ENCODE results near the gene TLR9.
"Not testable (repeated sequence)": the region's sequence is repeated elsewhere in the genome, so short reads cannot be mapped to it uniquely, and the experiment has no call there.

TLR9 gene

DNA sequence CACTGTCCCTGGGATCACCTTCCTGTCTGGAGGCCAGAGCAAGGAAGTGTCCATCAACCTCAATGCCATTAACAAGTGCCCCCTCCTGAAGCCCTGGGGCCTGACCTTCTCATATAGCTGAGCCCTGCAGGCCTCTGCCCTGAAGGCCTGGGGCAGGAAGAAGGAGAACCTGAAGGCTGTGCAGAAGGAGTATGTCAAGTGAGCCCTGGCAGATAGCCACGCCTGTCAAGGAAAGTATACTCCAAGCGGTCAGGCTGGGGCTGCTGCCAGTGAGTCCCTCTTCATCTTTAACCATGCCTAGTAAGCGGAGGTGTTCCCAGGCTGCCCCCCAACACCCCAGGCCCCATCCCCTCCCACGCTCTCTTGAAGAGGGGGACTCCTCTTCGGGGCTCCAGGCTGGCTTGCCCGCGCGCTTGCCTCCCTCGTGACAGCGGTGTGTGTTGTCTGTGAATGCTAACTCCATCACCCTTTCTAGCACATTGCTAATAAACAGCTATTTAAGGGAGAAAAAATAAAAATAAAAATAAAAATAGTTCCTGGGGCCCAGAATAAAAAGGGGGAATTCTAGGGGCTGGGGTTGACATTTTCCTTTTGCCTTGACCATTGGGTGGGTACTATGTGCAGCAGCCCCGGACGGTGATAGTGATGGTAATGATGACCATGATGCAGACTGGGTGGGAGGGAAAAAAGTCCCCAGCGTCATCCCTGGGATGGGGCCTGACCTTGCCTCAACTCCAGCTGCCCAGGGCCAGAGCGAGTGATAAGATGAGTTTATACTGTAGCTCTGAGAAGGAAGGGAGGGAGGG lies 30.8 kb downstream of the TLR9 start:
- no peak for DNase-seq

GRCh38 chr3:52193065-52193464 lies 32.4 kb downstream of the TLR9 start:
- no peak for DNase-seq

DNA sequence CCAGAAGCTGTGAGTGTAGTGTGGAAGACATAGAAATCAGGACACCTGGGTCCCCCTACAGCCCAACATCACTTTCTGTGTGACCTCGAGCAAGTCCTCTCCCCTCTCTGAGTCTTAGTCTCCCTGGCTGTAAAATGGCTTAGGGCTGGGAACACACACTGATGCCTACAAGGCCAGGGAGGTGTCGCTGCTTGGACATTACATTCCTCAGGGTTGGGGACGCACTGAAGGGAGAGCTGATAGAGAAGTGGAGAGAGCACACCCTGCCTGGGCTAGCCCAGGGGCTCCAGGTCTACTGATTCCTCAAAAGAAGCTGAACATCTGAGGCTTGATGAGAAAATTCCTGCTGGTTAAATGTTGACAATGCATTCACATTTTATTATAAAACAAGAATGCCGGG lies 33.8 kb downstream of the TLR9 start:
- no peak for DNase-seq

DNA sequence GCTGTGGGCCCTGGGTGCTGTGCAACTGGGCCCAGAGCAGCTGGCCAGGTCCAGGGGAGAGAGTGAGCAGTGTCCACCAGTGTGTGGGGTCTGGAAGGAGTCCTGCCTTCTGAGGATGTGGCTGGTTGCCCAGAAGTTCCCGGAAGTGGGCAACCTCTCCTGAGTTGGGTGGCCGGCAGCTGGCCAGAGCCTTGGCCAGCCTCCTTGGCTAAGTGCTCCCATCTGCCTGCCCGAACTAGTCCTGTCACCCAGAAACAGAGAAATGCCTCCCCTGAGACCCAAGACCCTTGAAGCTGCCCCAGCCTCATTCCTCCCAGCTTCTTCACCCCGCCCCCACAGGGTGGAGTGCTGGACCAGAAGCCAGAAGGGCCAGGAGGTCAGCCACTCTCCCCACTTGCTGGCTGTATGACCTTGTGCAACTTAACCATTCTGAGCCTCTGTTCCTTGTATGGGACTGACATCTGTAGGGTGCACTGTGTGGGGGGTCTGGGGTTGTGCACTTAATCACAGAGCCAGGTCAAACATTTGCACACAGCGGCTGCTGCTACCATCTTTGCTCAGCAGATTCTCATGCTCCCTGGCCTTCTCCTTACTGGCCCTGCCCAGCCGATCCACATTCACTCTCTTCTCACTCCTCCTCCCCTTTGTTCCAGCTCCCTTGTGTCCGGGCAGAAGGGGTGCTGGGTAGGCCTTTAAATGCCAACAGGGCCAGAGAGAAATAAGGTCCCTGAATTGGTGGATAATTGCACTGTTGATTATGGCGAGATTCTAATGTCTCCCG lies 35.0 kb downstream of the TLR9 start:
- no peak for DNase-seq

- DNase-seq: no peak
These were observed 36.9 kb downstream of the TLR9 start for GRCh38 chr3:52188556-52188955.

DNA sequence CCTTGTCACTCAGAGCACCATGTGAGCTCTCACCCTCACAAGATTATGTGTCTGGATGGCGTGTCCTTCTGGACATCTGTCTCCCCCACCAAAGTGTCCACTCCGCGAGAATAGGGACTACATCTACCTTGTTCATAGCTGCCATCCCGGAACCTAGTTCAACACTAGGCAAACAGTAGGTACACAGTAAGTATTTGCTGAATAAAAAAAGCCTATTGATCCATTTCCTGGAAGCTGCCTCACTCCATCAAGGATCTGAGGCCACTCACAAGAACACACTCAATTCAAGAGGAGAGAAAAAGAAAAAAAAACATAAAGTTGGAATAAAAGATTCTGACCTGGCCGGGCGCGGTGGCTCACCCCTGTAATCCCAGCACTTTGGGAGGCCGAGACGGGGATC lies 38.7 kb downstream of the TLR9 start:
- DNase-seq: no peak

- no peak for DNase-seq
These were observed 39.6 kb downstream of the TLR9 start for GRCh38 chr3:52185837-52186236.

GRCh38 chr3:52185311-52185710 lies 40.1 kb downstream of the TLR9 start:
- no peak for DNase-seq

GRCh38 chr3:52184690-52185089 lies 40.8 kb downstream of the TLR9 start:
- DNase-seq: no peak

GRCh38 chr3:52183786-52184445 lies 41.5 kb downstream of the TLR9 start:
- DNase-seq: peak in 1 of 3 experiments; percentile 40

- DNase-seq: no peak
These were observed 42.8 kb downstream of the TLR9 start for GRCh38 chr3:52182691-52183090.

DNA sequence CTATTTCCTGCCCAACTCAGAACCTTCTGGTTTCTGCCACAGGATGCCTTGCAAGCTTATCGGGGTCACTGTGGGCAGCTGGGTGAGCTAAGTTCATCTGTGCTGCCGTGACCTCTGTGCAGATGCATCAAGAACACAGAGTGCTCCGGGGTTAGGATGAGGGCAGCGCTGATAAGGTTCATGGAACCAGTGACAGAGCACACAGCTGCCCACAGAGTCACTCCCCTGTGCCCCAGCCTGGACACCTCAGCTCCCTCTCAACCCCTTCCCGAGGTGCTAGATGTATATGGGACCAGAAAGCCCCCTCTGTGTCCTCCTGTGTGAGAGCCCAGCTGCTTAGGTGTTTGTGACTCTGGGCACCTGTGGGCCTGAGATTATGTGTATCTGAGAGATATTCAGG lies 43.2 kb downstream of the TLR9 start:
- DNase-seq: no peak

- DNase-seq: no peak
These were observed 43.9 kb downstream of the TLR9 start for GRCh38 chr3:52181543-52181942.

DNA sequence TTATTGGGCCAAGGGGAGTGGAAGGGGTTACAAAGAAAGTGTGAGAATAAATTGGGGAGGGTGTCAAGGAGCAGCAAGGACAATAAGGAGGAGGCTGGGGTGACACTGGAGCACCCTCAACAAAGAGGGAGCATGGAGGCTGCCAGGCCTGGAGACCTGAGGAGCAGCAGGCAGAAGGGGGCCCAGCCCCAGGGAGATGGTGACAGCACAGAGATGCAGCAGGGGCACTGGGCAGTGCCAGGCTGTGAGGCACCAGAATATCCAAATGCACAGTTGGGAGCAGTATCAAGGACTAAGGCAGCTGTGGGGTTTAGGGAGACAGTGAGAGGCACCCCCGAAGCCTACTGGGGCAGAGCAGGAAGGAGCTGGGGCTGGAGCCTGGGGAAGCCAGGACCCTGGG lies 46.9 kb downstream of the TLR9 start:
- no peak for DNase-seq

DNA sequence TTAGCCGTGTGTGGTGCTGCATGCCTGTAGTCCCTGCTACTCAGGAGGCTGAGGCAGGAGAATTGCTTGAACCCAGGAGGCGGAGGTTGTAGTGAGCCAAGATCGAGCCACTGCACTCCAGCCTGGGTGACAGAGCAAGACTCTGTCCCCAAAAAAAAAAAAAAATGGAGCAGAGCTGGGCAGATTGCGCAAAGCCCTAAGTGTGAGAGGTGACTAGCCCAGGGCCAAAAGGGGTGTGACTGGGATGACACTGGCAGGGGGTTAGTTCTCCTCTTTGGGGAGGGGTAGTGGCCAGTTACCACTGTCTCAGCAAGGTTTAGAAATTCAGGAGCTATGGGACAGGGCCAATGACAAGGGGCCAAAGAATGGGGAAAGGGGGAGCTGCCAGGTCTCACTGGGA lies 47.3 kb downstream of the TLR9 start:
- not testable (repeated sequence) for DNase-seq

- DNase-seq: no peak
These were observed 47.8 kb downstream of the TLR9 start for GRCh38 chr3:52177701-52178042.

- peak in 2 of 3 experiments; percentile 12 to 61 for DNase-seq
These were observed 48.3 kb downstream of the TLR9 start for GRCh38 chr3:52176951-52177700.

DNA sequence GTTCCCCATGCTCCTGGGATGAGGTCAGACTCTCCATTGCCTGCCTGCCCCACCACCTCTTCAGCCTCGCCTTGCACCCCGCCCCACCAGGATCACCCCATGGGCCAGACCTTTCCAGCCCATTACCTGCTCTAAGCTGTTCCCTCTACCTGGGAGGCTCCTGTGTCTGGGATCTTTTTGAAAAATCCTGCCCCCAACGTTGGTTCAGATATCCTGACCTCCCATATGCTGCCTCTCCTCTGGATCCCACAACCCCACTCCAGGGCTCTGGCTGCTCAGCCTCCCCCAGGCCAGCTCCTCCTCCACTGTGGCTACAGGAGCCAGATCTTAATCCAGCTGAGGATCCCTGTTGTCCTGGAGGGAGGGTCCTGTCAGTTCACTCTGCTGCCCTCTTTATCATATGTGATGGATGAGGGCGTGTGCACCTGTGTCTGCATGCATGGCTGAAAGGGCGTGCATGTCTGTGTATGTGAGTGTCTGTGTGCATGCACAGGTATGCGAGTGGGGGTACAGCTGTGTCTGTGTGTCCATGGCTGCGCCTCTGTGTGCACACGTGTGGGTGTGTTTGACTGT lies 49.2 kb downstream of the TLR9 start:
- DNase-seq: no peak

- no peak for DNase-seq
These were observed 49.8 kb downstream of the TLR9 start for GRCh38 chr3:52175416-52176179.

GRCh38 chr3:52174896-52175295 lies 50.5 kb downstream of the TLR9 start:
- DNase-seq: no peak

GRCh38 chr3:52173101-52173500 lies 52.3 kb downstream of the TLR9 start:
- no peak for DNase-seq

GRCh38 chr3:52172262-52172757 lies 53.1 kb downstream of the TLR9 start:
- DNase-seq: no peak
